NCI-H2227 (cell line): ENCODE data around the gene CLEC17A.

Experiments
- DNase-seq: peaks from one replicate; lab custom pipeline; 2025; ENCODE audit not compliant: unreplicated experiment; lab: John Stamatoyannopoulos, UW

CLEC17A gene

GRCh38 chr19:14639536-14640277 lies 56.8 kb downstream of the CLEC17A start:
- DNase-seq: no peak

- no peak for DNase-seq
These were observed 65.6 kb downstream of the CLEC17A start for GRCh38 chr19:14648506-14648905.

DNA sequence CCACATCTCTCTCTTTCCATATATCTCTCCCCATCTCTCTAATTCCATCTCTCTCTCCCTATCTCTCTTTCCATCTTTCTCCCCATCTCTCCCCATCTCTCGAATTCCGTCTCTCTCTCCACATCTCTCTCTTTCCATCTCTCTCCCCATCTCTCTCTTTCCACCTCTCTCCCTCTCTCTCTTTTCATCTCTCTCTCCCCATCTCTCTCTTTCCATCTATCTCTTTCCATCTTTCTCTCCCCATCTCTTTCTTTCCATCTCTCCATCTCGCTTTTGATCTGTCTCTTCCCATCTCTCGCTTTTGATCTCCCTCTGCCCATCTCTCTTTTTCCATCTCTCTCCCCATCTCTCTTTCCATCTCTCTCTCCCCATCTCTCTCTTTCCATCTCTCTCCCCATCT lies 66.1 kb downstream of the CLEC17A start:
- no peak for DNase-seq

DNA sequence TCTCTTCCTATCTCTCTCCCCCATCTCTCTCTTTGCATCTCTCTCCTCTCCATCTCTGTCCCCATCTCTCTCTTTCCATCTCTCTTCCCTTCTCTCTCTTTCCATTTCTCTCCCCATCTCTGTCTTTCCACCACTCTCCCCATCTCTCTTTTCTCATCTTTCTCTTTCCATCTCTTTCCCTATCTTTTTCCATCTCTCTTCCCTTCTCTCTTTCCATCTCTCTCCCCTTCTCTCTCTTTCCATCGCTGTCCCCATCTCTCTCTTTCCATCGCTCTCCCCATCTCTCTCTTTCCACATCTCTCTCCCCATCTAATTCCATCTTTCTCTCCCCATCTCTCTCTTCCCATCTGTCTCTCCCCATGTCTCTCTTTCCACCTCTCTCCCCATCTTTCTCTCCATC lies 67.3 kb downstream of the CLEC17A start:
- no peak for DNase-seq

- no peak for DNase-seq
These were observed 72.1 kb downstream of the CLEC17A start for GRCh38 chr19:14654786-14655560.

- DNase-seq: no peak
These were observed 72.8 kb downstream of the CLEC17A start for GRCh38 chr19:14655726-14656125.

- no peak for DNase-seq
These were observed 77.1 kb downstream of the CLEC17A start for GRCh38 chr19:14659874-14660489.

GRCh38 chr19:14661372-14661924 lies 78.6 kb downstream of the CLEC17A start:
- DNase-seq: no peak
